Measurements from ENCODE around the gene TYMS. TPM values are rescaled to one million over a fixed set of nuclear protein-coding genes. Genes with fewer than 3 reads are reported as not detected.

TYMS gene
- total and polyA plus RNA-seq, 9 of the 15 experiments (the other 6 are each of a cell fraction or from before 2014, with no cell fraction given), result 69.1 to 409 (median 175) TPM

DNA sequence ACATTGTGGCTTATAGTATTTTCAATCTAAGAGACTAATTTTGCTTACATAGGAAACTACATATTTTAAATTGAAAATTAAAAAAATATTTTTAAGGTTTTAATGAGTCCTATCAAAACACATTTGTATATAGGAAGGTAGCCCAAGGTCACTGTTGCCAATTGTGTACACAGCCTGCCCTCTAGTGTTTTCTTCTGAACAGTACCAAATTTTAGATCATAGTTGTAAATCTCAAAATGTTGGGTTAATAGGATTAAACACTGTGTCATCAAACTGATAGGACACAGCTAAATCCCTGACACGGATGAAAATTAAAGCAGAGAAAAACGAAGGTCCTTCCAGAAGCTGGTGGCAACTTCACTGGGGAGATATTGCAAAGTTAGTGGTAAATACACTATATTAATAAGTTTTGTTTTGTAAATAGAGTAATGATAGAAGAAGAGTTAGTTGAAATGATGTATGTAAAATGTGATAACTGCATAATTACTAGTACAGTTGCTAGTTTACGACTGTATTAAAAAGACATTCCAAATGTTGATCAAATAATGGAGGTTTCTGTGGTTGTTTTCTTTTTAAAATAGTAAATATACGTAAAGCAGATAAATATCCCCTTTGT, 41.0 kb upstream of the TYMS start (continued):
- TF ChIP-seq ZNF318 (IDR thresholded peaks at IDR 0.05; ENCODE audit: borderline replicate concordance in 1 of 2, low read depth in 1 of 2), result peak in 1 of 2 experiments; percentile 92; a peak in 1 of 4 replicates
- no peak for TF ChIP-seq ZNF707 (CRISPR knock-in tag; conservative IDR thresholded peaks at IDR 0.05)
- peak; percentile 64; the same call in 1 of the 2 replicates for TF ChIP-seq POLR2H (tag; IDR thresholded peaks at IDR 0.05; ENCODE audit: low read depth)
- peak; percentile 29 for TF ChIP-seq HDAC3 (IDR thresholded peaks at IDR 0.05; ENCODE audit: borderline replicate concordance, partially characterized antibody)
- peak; percentile 88 for TF ChIP-seq ESRRA (IDR thresholded peaks at IDR 0.05; ENCODE audit: borderline replicate concordance, low read depth)
- TF ChIP-seq PBX2 (CRISPR knock-in tag; IDR thresholded peaks at IDR 0.05; ENCODE audit: low read depth), result no peak
- 0 out of 2 replicates have a peak, but pooled peaks have one; percentile 16 for TF ChIP-seq PBX2 (tag; conservative IDR thresholded peaks at IDR 0.05; ENCODE audit: low read depth)
- TF ChIP-seq RBBP5 (IDR thresholded peaks at IDR 0.05; ENCODE audit: borderline replicate concordance, insufficient read depth, low read length, poor library complexity, severe bottlenecking), result no peak
- TF ChIP-seq FOSL1 (tag; conservative IDR thresholded peaks at IDR 0.05), result peak; percentile 40; the same call in 1 of the 2 replicates
- TF ChIP-seq RHOXF2B (CRISPR knock-in tag; conservative IDR thresholded peaks at IDR 0.05), result no peak
- 0 out of 2 replicates have a peak, but pooled peaks have one; percentile 33 for TF ChIP-seq ZZZ3 (IDR thresholded peaks at IDR 0.05)
- peak; percentile 77 for TF ChIP-seq C11orf30 (IDR thresholded peaks at IDR 0.05; ENCODE audit: low read depth)
- TF ChIP-seq TAF15 (IDR thresholded peaks at IDR 0.05; ENCODE audit: low read depth, low read length), result no peak
- TF ChIP-seq BMI1 (IDR thresholded peaks at IDR 0.05; ENCODE audit: low read length), result 0 out of 2 replicates have a peak, but pooled peaks have one; percentile 52
- TF ChIP-seq ZNF197 (CRISPR knock-in tag; IDR thresholded peaks at IDR 0.05; ENCODE audit: low read depth), result no peak
